Heart left ventricle (tissue), 16 donors: ENCODE measurements around the gene PLCB2. TPM values are rescaled to one million over a fixed set of nuclear protein-coding genes. Genes with fewer than 3 reads are reported as not detected.

Experiments
- ATAC-seq, 4 donors: fragments of 200-7000 bp; cut with Tn5 transposase; one replicate each; pipeline ENCODE4 v1.9.1; 2020 to 2022; ENCODE audit warnings: moderate library complexity in 4 of 4, mild to moderate bottlenecking in 3 of 4, moderate number of reproducible peaks in 1 of 4
- DNase-seq, 5 donors: peaks; one replicate each; pipeline ENCODE4 v3.0.0-alpha.2; 2020
- H3K27ac ChIP-seq, 12 donors: fragments of 200-600 bp; sonication (generic) in 4 of 12; one replicate each; pipeline versions ENCODE4 v1.5.0 to v1.8.0; 2016 to 2022; ENCODE audit warnings: mild to moderate bottlenecking in 2 of 12
- H3K27me3 ChIP-seq, 9 donors: fragments of 200-600 bp; sonication (generic) in 2 of 9; one replicate each; pipeline versions ENCODE4 v1.5.1 to v1.8.0; 2016 to 2022; ENCODE audit warnings: mild to moderate bottlenecking in 3 of 9
- H3K36me3 ChIP-seq, 9 donors: fragments of 200-600 bp; sonication (generic) in 2 of 9; one replicate each; pipeline versions ENCODE4 v1.5.0 to v1.8.0; 2018 to 2022; ENCODE audit warnings: mild to moderate bottlenecking in 2 of 9
- H3K4me1 ChIP-seq, 12 donors: fragments of 200-600 bp; sonication (generic) in 4 of 12; one replicate each; pipeline versions ENCODE4 v1.5.0 to v1.8.0; 2016 to 2022; ENCODE audit warnings: mild to moderate bottlenecking in 3 of 12
- H3K4me3 ChIP-seq, 12 donors: fragments of 200-600 bp; sonication (generic) in 4 of 12; one replicate each; pipeline versions ENCODE4 v1.5.0 to v1.8.0; 2017 to 2022; ENCODE audit warnings: mild to moderate bottlenecking in 9 of 12, moderate library complexity in 4 of 12
- H3K9me3 ChIP-seq, 12 donors: fragments of 200-600 bp; sonication (generic) in 4 of 12; one replicate each; pipeline versions ENCODE4 v1.5.0 to v1.8.0; 2016 to 2022; ENCODE audit warnings: mild to moderate bottlenecking in 1 of 12
- POLR2A ChIP-seq, 2 donors: fragments of 450-650 bp; IDR thresholded peaks; one replicate each; pipeline ENCODE4 v1.6.1; 2017; ENCODE audit warnings: antibody characterized with exemption in 2 of 2, mild to moderate bottlenecking in 2 of 2, moderate library complexity in 2 of 2
- WGBS, 4 donors: extraction: QIAGEN DNeasy Blood & Tissue Kit in 2 of 4; methylation state at CpG; one replicate each; pipeline versions ENCODE4 v1.1.5 to v1.1.7; 2013 to 2018; 5-methylcytosine and 5-hydroxymethylcytosine counted together
- intact Hi-C, 10 donors: fragments of 100-400 bp; cut with DNase I; formaldehyde crosslinking; loops; one replicate each; pipeline versions ENCODE4 v1.11.1 to v1.14.2; 2022
- long read RNA-seq, 3 donors: library from polyadenylated mRNA; unstranded; transcript quantifications; one replicate each; pipeline ENCODE4 v2.0.0, GENCODE V29; 2020 to 2021
- polyA plus RNA-seq, 2 donors: library from polyadenylated mRNA; stranded (reverse); fragments of 200-250 nt; gene quantifications; one replicate each; pipeline ENCODE4 v1.2.3, GENCODE V29; 2013
- total RNA-seq, 9 donors: library from RNA; depleted of rRNA in 2 of 9; stranded (reverse); fragments of >200 nt in 2 of 9; fragmentation: NEBNext Ultra II Directional in 3 of 9; extraction: Animal tissue kit (Norgen Biotek cat#: 25700) in 3 of 9; gene quantifications; one replicate each; pipeline versions ENCODE4 v1.1.0 to v1.2.4, GENCODE V29; 2016 to 2023
- TF ChIP-seq, protein P1 (sequence below), 12 donors: fragments of 200-600 bp; sonication (generic) in 4 of 12; IDR thresholded peaks; one replicate each; pipeline versions ENCODE4 v1.5.0 to v1.8.0; 2018 to 2022; ENCODE audit warnings: antibody characterized with exemption in 12 of 12, mild to moderate bottlenecking in 5 of 12
- donor health status: ischemic (EF 13 %, LVEDD 7.1; RV severe dilation, severe dysfunction).
- donor health status: healthy with polysubstance abuse.
- donor health status: DM: no; HTN: yes; CAD: no.
- donor health status: DM: no; HTN: no; CAD: no.
- donor health status: ischemic (EF 25% LVEDD 6.9; RV normal size, moderate dysfunction).
- donor health status: ischemic (EF 25% LVEDD 5.7; RV mildly dilated, moderate dysfunction).
- donor health status: healthy.
- donor health status: DM: yes; HTN: yes; CAD: no.
- donor health status: ischemic (EF 35%, LVEDD 5.7; RV mildly dilated, moderate dysfunction).
- donor health status: nonischemic (EF 11% LVEDD 7.7; RV severe dilation, severe dysfunction).
- donor health status: DM: yes; HTN: yes; CAD: no.
- donor health status: PGD.
- donor health status: ischemic (EF 29% LVEDD 5.4; RV normal size, mild dysfunction).
- donor health status: nonischemic (EF 23%, LVEDD 6.1; RV moderate dilation, normal function).

The PLCB2 gene, protein sequence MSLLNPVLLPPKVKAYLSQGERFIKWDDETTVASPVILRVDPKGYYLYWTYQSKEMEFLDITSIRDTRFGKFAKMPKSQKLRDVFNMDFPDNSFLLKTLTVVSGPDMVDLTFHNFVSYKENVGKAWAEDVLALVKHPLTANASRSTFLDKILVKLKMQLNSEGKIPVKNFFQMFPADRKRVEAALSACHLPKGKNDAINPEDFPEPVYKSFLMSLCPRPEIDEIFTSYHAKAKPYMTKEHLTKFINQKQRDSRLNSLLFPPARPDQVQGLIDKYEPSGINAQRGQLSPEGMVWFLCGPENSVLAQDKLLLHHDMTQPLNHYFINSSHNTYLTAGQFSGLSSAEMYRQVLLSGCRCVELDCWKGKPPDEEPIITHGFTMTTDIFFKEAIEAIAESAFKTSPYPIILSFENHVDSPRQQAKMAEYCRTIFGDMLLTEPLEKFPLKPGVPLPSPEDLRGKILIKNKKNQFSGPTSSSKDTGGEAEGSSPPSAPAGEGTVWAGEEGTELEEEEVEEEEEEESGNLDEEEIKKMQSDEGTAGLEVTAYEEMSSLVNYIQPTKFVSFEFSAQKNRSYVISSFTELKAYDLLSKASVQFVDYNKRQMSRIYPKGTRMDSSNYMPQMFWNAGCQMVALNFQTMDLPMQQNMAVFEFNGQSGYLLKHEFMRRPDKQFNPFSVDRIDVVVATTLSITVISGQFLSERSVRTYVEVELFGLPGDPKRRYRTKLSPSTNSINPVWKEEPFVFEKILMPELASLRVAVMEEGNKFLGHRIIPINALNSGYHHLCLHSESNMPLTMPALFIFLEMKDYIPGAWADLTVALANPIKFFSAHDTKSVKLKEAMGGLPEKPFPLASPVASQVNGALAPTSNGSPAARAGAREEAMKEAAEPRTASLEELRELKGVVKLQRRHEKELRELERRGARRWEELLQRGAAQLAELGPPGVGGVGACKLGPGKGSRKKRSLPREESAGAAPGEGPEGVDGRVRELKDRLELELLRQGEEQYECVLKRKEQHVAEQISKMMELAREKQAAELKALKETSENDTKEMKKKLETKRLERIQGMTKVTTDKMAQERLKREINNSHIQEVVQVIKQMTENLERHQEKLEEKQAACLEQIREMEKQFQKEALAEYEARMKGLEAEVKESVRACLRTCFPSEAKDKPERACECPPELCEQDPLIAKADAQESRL
- total RNA-seq (10 to 100 TPM in 2 of 9 donors, 1 to 10 TPM in 7; 1.6 to 46.2 (median 4.8) TPM), polyA plus RNA-seq (1 to 10 TPM; 3.5 to 7.7 TPM)
- long read RNA-seq, donor 1, partial matches to known transcripts: 7 of 15 reads
- long read RNA-seq, donor 1, other reads (novel, unspliced or antisense): 7 of 15 reads
- long read RNA-seq, donor 2, partial matches to known transcripts: 0 of 1 reads
- long read RNA-seq, donor 2, other reads (novel, unspliced or antisense): 0 of 1 reads
- long read RNA-seq, donor 3, partial matches to known transcripts: 2 of 3 reads
- long read RNA-seq, donor 3, other reads (novel, unspliced or antisense): 1 of 3 reads

DNA sequence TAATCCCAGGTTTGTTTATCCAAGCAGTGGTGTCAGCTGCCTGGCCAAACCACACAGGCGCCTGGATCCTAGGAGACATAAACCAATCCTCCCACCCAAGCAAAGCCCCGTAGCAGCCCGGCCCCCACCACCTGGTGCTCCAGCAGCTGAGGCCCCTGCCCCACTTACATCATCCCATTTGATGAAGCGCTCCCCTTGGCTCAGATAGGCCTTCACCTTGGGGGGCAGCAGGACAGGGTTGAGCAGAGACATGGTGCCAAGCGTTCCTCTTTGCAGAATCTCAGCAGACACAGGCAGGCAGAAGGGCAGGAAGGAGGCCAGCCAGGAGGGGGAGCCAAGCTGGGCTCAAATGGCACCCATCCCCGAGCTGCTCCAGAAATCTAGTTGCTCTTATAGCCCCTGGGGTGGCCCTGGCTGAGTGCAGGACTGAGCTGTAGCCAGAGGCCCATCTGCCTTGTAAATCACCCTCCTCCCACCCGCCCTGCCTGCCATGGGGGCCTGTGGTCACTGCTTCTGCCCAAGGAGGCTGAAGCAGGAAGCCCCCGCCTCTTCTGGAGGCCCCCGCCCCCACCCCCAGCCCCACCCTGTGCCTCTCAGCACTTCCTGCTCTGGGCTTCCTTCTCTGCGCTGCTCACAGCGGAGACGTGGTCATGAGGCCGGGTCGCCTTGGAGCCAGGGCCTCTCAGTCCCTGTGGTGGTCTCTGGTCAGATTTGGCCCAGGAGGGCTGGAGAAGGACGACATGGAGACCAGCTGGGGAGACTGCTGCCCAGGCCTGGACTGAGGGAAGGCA, at the start of gene PLCB2:
PLCB2 (minus strand) TSS at position 515 of the 791 bp plus-strand sequence; CDS start at position 252, 263 bp downstream.
- H3K36me3 ChIP-seq: peaks cover 0 to 12% (median 0%) of the 10 kb centered on the region in 9 donors
- peaks cover 0 to 25% (median 0%) of the 10 kb centered on the region in 12 donors for H3K4me1 ChIP-seq
- peak within 1 kb of the TSS in 10 of 12 donors; percentile 9 to 65 (median 33) for H3K4me3 ChIP-seq
- peak within 1 kb of the TSS in 5 of 12 donors; percentile 54 to 95 (median 63) for H3K27ac ChIP-seq
- WGBS, 4 donors: 57 to 71% (median 60%) methylated on average over 11 to 15 of the region's 15 CpGs
- H3K27me3 ChIP-seq: peaks cover 0 to 6% (median 0%) of the 10 kb centered on the region in 9 donors
- H3K9me3 ChIP-seq: no peaks in the 10 kb centered on the region
- intact Hi-C loops: loop anchor here in 1 of 10 donors (2.0 kb wide), 1 partner anchor 29 kb away; no protein-coding TSS in a partner anchor
- DNase-seq: peak; percentile 43 to 81 (median 52)
- TF ChIP-seq POLR2A (IDR thresholded peaks at IDR 0.05): no peak
- TF ChIP-seq, protein P1, sequence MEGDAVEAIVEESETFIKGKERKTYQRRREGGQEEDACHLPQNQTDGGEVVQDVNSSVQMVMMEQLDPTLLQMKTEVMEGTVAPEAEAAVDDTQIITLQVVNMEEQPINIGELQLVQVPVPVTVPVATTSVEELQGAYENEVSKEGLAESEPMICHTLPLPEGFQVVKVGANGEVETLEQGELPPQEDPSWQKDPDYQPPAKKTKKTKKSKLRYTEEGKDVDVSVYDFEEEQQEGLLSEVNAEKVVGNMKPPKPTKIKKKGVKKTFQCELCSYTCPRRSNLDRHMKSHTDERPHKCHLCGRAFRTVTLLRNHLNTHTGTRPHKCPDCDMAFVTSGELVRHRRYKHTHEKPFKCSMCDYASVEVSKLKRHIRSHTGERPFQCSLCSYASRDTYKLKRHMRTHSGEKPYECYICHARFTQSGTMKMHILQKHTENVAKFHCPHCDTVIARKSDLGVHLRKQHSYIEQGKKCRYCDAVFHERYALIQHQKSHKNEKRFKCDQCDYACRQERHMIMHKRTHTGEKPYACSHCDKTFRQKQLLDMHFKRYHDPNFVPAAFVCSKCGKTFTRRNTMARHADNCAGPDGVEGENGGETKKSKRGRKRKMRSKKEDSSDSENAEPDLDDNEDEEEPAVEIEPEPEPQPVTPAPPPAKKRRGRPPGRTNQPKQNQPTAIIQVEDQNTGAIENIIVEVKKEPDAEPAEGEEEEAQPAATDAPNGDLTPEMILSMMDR (IDR thresholded peaks at IDR 0.05): peak in 7 of 12 donors; percentile 4 to 38 (median 24)
- ATAC-seq: peak; percentile 39 to 63 (median 57)

DNA sequence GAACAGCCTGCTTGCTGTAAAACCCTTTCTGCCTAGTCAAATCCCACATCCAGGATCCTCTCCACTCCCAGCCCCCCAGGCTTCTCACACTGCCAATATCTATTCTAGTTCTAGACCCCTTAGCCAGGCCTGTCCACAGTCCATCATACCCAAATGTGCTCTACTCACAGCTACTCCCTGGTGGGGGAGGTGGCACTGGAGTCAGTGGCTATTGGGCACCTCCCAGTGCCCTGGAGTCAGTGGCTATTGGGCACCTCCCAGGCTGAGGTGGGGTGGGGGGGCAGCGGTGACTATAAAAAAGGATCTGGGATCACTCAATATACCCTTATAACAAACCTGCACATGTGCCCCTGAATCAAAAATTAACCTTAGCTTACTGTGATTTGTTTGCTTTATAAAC, 49.5 kb upstream of the PLCB2 start:
- WGBS, 4 donors: 70 to 100% (median 77%) methylated on average over 1 of the region's 1 CpG
- Histone ChIP-seq H3K4me1 (peaks cover 0 to 29% (median 10%) of the 10 kb centered on the region in 12 donors), H3K36me3 (no peaks in the 10 kb centered on the region), H3K27ac (peak overlapping the region in 1 of 12 donors; percentile 17), H3K9me3 (no peaks in the 10 kb centered on the region), H3K4me3 (peak overlapping the region in 6 of 12 donors; percentile 57 to 65 (median 64)), H3K27me3 (no peaks in the 10 kb centered on the region)
- TF ChIP-seq, protein P1 (IDR thresholded peaks at IDR 0.05): no peak
- no peak for TF ChIP-seq POLR2A (IDR thresholded peaks at IDR 0.05)
- intact Hi-C loops: loop anchor here in 1 of 10 donors (5.0 kb wide), 1 partner anchor 45 kb away; no protein-coding TSS in a partner anchor
- peak in 1 of 5 donors; percentile 40 for DNase-seq
- no peak for ATAC-seq

DNA sequence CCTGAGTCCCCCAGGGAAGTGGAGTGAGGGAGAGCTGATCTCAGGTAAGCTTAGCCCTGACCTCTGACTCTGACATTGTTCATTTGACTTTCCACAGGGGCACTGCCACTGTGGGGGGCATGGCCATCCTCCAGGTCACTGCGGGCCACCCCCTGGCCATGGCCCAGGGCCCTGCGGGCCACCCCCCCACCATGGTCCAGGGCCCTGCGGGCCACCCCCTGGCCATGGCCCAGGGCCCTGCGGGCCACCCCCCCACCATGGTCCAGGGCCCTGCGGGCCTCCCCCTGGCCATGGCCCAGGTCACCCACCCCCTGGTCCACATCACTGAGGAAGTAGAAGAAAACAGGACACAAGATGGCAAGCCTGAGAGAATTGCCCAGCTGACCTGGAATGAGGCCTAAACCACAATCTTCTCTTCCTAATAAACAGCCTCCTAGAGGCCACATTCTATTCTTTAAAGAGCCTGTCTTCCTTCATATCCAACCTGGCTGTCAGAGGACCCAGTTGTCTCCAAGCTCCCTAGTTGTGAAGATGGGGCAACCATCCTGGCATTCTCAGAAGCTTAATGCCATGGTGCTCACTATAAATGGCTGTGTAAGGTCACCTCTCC, 48.3 kb upstream of the PLCB2 start:
- Histone ChIP-seq H3K9me3 (no peaks in the 10 kb centered on the region), H3K4me1 (peaks cover 0 to 29% (median 10%) of the 10 kb centered on the region in 12 donors), H3K27me3 (no peaks in the 10 kb centered on the region), H3K4me3 (no peak overlapping the region), H3K27ac (no peak overlapping the region), H3K36me3 (no peaks in the 10 kb centered on the region)
- no peak for ATAC-seq
- DNase-seq: peak in 2 of 5 donors; percentile 7 to 16
- 88 to 100% (median 93%) methylated on average over 2 to 5 of the region's 5 CpGs for WGBS, 4 donors
- intact Hi-C loops: loop anchor here in 1 of 10 donors (5.0 kb wide), 1 partner anchor 44 kb away; no protein-coding TSS in a partner anchor
- TF ChIP-seq POLR2A (IDR thresholded peaks at IDR 0.05): no peak
- TF ChIP-seq, protein P1 (IDR thresholded peaks at IDR 0.05): no peak
